22Rv1 (cell line): Measurements from ENCODE around the gene BSG.

ENCODE experiments used
- H3K27ac ChIP-seq: fragments of 450-650 bp; 2 replicates; pipeline ENCODE4 v1.5.1; 2017
- ZFX ChIP-seq: fragments of 450-650 bp; IDR thresholded peaks from 2 replicates; pipeline ENCODE4 v1.6.1; 2017; ENCODE audit warnings: antibody characterized with exemption, borderline replicate concordance
- TF ChIP-seq, protein P1 (sequence below): fragments of 450-650 bp; IDR thresholded peaks from 2 replicates; pipeline ENCODE4 v1.5.1; 2017; ENCODE audit warnings: mild to moderate bottlenecking

Gene BSG

DNA sequence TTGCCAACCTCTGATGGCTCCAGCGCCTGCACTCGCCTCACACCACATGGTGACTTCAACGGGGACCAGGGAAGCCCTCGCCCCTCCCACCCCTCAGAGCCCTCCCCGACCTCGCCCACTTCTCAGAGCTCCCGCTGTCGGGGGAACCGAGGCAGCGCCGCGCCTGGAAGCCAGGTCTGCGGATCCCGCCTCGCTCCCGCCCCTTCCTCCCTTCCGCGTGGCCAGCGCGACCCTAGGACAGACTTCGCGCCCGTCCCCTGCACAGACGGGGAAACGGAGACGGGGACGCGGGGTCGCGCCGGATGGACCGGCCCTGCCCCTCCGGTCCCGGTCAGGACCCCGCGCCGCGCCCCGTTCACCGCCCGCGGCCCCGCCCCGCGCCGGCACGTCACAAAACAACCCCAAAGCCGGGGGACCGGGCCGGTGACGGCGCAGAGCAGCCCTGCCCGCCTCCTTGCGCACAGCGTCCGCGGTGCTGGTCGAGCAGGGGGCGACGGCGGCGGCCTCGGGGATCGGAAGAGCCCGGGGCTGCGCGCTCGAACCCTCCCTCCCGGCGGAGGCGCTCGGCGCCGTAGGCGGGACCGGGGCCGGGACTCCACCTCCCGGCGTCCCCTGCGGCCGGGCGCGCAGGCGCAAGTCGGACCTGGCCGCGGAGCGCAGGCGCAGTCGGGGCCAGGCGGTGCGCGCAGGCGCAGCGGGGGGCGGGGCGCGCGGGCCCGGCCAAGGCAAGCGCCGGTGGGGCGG lies 41.2 kb upstream of the BSG start:
- H3K27ac ChIP-seq = peak overlapping the region; percentile 87
- no peak for TF ChIP-seq ZFX
- TF ChIP-seq, protein P1, sequence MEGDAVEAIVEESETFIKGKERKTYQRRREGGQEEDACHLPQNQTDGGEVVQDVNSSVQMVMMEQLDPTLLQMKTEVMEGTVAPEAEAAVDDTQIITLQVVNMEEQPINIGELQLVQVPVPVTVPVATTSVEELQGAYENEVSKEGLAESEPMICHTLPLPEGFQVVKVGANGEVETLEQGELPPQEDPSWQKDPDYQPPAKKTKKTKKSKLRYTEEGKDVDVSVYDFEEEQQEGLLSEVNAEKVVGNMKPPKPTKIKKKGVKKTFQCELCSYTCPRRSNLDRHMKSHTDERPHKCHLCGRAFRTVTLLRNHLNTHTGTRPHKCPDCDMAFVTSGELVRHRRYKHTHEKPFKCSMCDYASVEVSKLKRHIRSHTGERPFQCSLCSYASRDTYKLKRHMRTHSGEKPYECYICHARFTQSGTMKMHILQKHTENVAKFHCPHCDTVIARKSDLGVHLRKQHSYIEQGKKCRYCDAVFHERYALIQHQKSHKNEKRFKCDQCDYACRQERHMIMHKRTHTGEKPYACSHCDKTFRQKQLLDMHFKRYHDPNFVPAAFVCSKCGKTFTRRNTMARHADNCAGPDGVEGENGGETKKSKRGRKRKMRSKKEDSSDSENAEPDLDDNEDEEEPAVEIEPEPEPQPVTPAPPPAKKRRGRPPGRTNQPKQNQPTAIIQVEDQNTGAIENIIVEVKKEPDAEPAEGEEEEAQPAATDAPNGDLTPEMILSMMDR = no peak

GRCh38 chr19:531753-532560 lies 40.4 kb upstream of the BSG start, which contains the start of gene CDC34:
TSS of gene CDC34 (plus strand) at chr19:531760. CDS start at chr19:531932, 172 bp downstream.
- TF ChIP-seq ZFX = no peak
- TF ChIP-seq, protein P1 = no peak
- peak within 1 kb of the TSS; percentile 87 for H3K27ac ChIP-seq

DNA sequence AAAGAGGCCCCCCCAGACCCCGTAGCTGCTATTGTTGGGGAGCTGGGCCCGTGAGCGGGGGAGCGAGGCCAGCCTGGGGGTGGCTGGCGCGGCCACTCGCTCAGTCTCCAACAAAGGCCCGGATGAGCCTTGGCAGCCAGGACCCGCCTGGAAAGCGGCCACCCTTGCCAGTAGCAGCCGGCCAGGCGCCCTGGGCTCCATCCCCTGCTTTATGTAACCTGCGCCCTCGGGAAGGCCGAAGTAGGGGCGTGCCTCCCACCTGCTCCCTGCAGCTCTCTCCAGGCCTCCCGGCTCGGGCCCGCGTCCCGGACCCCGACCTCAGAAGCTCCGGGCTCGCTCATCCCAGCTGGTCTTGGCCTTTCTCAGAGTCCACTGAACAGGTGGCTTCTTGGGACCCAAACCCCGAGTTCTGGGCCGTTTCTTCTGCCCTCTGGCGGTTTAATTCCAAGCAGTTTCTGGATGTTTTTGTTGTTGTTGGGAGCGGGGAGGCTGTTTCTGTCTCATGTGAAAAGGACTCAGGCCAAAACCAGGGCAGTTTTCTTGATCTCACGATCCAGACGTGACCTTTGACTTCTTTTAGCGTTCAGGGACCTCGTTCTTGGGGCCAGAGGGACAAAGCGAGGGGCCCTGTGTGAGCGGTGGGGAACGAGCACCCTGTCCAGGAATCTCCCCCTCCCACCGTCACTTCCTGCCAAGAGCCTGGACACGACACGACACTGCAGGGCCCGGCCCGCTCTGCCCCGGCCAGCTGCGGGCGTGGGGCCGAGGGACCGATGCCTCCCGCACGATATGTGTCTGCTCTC lies 39.6 kb upstream of the BSG start:
- TF ChIP-seq, protein P1 = peak; percentile 62
- no peak for TF ChIP-seq ZFX
- peak overlapping the region; percentile 87 for H3K27ac ChIP-seq

- TF ChIP-seq, protein P1 = no peak
- no peak for TF ChIP-seq ZFX
- peak overlapping the region; percentile 87; the same call in 1 of the 2 replicates for H3K27ac ChIP-seq
Observed at GRCh38 chr19:533364-534058, 38.9 kb upstream of the BSG start.

DNA sequence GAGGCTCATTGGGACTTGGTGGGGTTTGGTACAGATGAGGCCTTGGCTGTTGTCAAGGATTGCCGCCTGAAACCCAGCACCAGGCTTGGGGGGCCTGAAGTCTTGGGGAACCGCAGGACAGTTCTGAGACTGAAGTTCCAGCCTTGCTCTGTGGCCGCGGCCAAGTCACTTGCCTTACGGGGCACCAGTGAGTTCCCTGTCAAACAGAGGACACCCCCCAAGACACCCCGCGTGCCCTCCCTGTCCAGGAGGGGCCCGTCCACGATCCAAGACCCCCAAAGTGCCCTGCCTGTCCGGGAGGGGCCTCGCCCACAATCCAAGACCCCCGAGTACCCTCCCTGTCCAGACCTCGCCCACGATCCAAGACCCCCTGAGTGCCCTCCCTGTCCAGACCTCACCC lies 38.3 kb upstream of the BSG start:
- TF ChIP-seq ZFX = no peak
- TF ChIP-seq, protein P1 = no peak

GRCh38 chr19:535017-535835 lies 37.2 kb upstream of the BSG start:
- TF ChIP-seq, protein P1 = no peak
- TF ChIP-seq ZFX = no peak
- H3K27ac ChIP-seq = peak overlapping the region; percentile 30

More for the DNA sequence above, 38.3 kb upstream of the BSG start:
- H3K27ac ChIP-seq = peak overlapping the region; percentile 87; the same call in 1 of the 2 replicates
